GM10847 (cell line): ENCODE results near the gene SLFN5.

ENCODE experiments used
- POLR2A ChIP-seq: IDR thresholded peaks from 2 replicates; pipeline ENCODE4 v1.6.1; 2011; ENCODE audit not compliant: insufficient read length; ENCODE audit errors: extremely low read depth

SLFN5 gene

DNA sequence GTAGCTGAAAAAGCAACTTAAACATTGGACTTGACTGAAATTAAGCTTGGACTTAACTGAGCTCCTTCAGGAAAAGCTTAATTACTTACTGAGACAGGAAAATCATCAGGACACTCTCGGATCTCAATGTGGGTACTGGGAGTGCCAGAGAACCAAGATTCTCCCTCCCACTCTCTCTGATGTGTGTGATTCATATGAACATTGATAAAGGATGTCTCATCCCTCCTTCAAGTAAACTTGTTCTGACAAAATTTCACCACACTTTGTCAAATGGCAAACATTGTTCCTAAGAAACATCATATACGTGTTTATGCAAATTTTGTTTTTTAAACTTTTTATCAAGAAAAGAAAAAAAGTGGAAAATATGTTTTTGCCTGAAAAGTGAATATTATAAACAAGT is 4.1 kb upstream of the SLFN5 start:
- TF ChIP-seq POLR2A: no peak

DNA sequence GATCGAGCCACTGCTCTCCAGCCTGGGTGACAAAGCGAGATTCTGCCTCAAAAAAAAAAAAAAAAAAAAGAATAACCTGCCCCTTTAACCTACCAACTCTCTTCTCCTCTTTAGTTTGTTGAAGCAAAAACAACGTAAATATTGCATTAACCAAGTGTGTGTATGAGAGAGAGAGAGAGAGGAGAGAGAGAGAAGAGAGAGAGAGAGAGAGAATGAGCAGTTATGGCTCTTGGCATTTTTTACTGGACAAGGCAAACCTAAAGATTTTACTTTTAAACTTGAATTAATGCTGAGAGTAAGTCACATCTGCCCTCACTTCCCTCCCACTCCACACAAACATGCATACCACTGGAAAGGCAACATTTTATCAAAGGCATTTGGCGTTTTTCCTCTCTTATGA is 3.0 kb upstream of the SLFN5 start:
- no peak for TF ChIP-seq POLR2A

DNA sequence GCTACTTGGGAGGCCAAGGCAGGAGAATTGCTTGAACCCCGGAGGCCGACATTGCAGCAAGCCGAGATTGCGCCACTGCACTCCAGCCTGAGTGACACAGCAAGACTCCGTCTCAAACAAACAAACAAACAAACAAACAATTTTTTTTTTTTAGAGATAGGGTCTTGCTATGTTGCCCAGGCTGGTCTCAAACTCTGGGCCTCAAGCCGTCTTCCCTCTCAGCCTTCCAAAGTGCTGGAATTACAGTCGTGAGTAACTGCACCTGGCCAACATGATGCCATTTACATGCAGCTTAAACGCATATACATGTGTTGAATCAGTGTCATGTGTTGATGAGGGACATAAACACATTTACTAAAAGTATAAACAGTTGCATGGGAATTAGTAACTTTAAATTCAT is 2.0 kb upstream of the SLFN5 start:
- no peak for TF ChIP-seq POLR2A

DNA sequence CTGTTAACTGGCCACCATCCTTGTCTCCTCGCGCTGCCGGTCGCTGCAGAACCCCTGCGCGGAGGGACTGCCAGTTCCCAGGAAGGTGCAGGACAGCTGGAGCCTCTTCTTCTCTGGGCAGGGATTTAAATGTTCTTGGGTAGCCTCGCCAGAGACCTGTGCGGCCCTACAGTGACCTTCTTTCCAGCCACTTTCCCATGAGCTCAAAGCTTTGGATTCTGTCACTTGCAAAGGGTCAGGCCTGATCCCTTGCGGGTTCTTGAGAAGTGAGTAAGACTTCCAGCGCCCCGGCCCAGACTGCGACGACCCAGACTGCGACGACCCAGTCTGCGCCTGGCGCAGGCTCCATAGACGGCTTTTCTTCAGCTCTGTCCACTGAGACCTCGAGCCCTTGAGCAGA is 1.4 kb upstream of the SLFN5 start:
- no peak for TF ChIP-seq POLR2A

DNA sequence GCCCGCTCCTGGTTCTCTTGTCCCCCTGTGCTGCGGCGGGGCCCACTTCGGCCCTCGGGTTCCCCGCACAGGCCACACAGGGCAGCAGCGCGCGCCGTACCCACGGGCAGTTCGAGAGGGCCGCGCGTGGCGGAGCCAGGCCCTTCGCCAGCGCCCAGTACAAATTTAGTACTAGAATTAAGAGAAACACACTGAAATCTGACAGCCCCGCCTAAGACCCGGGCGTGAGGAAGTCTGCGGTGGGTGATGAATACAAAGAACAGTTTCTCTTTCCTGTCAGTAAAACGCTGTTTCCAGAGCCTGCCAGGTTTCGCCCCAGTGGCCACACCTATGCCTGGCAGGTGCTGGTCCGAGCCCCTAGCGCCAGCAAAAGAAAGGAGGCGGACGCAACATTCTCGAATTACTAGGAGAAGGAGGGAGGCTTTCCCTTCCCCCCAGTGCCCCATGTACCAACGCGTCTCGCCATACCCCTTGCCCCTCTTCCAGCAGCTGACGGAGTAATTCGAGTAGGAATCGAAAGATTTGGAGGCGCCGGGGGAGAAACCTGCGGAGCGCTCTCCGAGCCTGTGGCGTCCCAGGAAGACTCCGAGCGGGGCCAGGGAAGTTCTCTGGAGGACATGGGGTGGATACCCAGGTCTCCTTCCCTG is 591 bp upstream of the SLFN5 start:
- TF ChIP-seq POLR2A: no peak

DNA sequence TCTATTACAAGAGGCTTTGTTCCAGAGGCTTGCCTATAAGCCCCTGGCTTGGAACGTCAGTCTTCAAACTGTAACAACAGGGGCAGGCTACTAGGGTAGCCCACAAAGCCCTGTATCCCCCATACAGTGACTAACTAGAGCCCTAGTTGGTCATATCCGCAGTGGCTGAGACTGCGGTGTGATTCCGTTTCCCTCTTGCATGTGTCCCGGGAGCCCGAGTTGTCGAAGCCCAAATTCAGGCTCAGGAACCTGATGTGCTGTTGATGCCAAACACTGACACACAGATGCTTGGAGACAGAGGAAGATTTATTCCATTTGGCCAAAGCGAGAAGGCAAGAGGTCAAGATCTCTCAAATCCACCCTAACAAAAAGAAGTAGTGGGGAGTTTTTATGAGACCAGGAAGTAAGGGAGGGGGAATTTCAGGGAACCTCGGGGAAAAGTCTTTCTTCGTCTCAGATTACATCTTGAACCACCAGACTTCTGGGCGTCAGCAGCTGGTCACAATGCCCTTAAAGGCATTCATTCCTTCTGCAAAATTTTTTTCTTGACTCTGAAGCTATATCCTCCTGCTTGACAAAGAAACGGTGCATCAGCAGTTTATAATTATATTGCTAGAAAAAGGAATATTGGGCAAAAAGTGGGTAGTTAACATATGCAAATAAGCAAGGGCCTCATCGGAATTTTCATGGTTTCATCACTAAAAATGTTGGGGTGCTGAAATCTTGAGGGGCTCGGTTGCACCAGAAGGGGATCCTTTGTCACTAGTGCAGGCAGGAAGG is 879 bp downstream of the SLFN5 start:
- no peak for TF ChIP-seq POLR2A

DNA sequence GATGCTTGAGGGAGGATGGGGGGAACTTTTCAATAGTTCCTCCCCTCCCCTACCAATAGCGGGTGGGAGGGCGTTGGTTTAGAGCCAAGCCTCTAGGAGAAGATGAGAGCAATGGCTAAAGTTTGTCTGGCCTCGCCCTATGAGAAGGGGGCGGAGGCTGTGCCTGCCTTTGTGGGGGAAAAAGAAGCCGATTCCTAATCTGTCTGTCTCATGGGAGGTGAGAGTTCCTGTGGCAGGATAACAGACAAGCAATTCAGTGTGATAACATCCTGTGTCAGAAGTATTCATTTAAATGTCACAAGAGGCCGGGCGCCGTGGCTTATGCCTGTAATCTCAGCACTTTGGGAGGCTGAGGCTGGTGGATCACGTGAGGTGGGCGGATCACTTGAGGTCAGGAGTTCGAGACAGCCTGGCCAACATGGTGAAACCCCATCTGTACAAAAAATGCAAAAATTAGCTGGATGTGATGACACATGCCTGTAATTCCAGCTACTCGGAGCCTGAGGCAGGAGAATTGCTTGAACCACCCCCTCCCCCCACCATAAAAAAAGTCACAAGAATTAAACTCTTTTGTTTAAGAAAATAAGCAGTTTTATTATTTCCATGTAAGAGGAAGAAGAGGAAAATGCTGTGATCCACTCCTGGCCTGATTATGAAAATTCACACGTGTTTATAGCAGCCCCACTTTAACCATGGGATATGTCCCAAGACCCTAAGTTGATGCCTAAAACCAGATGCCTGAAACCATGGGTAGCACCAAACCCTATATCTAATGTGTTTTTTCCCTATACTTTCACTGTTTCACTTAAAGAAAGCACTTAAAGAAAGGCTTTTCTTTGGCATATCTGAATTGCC is 1.7 kb downstream of the SLFN5 start:
- TF ChIP-seq POLR2A: no peak

DNA sequence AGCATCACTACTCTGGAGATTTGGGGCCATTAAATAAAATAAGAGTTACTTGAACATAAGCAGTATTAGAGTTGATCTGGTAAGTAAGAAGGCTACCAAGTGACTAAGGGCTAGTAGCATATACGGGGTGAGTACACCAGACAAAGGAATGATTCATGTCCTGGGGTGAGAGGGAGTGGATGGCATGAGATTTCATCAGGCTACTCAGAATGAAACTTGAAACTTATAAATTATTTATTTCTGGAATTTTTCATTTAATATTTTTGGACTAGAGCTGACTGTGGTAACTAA is 2.3 kb downstream of the SLFN5 start:
- no peak for TF ChIP-seq POLR2A

DNA sequence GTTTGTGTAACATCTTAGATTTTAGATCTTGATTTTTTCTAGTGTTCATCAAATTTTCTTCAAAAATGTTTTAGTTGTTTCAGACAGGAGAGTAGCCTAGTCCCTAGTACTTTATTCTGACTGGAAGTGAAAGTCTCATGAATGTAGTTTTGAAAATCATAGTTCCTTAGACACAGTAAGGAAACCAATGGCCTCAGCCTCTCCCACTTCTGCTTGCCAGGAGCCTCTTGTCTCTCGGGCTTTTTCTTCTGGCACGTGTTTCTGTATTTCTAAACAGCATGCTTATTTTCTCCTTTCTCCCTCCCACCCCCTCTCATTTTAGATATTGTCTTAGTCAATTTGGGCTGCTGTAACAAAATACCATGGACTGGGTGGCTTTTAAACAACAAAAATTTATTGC is 9.8 kb downstream of the SLFN5 start:
- TF ChIP-seq POLR2A: no peak

DNA sequence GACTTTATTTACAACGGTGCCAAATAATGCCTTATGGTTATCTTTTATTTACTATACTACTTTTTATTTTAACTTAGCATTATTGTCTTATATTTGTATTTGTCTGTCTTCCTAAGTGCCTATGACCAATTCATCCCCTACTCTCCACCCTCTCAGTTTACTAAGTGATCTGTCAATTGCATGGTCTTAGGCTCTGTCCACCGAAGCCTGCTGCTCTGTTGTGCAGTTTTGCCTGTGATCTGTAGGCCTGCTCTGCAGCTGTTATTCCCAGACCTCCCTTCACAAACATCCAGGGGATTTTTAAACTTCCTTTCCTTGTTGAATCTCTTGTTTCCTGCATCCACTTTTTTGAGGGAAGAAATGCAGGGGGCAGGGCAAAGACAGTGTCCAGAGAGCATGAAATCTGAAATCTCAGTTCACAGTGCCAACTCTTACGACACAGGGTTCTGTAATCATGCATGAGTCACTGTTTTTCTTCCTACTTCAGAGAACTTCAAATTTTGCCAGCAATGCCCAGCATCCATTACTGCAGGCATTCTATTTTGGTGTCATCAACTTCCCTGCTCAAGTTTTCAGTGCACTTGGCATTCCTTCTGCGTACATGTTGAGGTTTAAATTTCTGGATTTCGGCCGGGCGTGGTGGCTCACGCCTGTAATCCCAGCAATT is 11.4 kb downstream of the SLFN5 start:
- TF ChIP-seq POLR2A: no peak

DNA sequence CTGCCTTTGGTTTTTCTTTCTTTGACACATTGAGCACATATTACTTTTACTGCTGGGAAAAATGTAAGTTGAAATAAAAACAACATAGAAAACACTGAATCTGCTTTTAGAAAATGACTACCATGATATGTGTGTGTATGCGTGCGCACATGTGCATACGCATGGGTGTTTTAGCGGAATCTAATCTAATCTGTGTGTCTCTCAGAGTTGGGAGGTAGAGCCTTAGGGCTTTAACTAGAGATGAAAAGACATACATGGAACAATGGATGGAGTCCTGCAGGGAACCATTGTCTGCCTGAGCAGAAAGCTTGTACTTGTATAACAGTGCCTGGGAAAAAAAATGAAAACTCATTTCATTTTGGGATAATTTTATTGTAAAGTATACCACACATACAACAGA is 12.4 kb downstream of the SLFN5 start:
- TF ChIP-seq POLR2A: no peak

DNA sequence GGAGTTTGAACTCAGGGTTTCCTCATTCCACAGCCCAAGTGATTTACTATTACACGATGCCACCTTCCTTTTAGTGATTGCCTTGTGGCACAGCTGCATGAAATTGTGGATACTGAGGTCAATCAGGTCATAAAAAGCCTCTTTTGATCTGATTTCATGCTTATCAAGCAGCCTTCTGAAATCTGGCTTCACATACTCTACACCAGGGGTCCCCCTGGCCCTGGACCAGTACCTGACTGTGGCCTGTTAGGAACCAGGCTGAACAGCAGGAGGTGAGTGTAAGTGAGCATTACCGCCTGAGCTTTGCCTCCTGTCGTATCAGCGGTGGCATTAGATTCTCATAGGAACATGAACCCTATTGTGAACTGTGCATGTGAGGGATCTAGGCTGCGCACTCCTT is 13.8 kb downstream of the SLFN5 start:
- no peak for TF ChIP-seq POLR2A

DNA sequence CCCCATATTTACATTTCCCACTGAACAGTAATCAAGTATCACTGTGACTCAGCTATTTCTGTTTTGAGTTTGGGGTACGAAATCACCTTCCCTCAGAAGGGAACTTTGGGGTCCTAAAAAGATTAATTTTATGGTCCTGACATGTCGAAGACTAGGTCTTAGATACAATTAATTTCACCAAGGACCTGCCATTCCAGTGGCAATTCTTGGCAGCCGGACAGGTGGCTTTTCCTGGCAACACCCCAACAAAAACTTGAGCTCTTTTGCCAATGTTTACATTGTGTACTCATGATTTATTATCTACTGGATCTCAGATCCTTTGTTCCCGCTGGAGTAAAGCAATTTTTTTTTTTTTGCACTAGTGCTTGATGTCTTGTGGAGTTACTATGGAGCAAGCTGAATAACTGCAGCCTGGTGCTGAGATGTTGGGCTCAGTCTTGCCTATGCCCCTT is 14.4 kb downstream of the SLFN5 start:
- TF ChIP-seq POLR2A: no peak

DNA sequence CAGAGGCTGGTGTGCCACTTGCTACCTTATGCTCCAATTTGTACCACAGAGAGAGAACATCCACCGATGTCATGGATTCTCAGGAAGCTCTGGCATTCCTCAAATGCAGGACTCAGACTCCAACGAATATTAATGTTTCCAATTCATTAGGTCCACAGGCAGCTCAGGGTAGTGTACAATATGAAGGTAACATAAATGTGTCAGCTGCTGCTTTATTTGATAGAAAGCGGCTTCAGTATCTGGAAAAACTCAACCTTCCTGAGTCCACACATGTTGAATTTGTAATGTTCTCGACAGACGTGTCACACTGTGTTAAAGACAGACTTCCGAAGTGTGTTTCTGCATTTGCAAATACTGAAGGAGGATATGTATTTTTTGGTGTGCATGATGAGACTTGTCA is 16.1 kb downstream of the SLFN5 start:
- no peak for TF ChIP-seq POLR2A

DNA sequence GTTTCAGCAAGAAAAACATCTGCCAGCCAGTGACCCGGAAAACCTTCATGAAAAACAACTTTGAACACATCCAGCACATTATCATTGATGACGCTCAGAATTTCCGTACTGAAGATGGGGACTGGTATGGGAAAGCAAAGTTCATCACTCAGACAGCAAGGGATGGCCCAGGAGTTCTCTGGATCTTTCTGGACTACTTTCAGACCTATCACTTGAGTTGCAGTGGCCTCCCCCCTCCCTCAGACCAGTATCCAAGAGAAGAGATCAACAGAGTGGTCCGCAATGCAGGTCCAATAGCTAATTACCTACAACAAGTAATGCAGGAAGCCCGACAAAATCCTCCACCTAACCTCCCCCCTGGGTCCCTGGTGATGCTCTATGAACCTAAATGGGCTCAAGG is 22.2 kb downstream of the SLFN5 start:
- no peak for TF ChIP-seq POLR2A
